ENCODE measurements around the gene SOX11. TPM values are rescaled to one million over a fixed set of nuclear protein-coding genes. Genes with fewer than 3 reads are reported as not detected.

The SOX11 gene
- total RNA-seq, 1 experiment from 2014 or later, result 0.02 TPM

DNA sequence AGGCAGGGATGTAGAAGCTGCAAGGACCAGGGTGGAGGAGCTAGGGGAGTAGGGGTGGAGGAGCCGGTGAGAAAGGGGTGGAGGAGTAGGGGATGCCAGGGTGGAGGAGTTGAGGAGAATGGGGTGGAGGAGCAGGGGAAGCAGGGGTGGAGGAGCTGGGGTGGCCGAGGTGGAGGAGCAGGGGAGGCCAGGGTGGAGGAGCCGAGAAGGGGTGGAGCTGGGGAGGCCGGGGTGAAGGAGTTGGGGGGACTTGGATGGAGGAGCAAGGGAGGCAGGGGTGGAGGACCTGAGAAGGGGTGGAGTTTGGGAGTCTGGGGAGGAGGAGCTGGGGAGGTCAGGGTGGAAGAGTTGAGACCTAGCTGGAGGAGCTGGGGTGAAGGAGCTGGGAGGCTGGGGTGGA lies 13.3 kb downstream of the SOX11 start:
- BruUV-seq (replicated peaks), result no TSS peak
- no peaks in the 10 kb centered on the region for H4K20me1 ChIP-seq (ENCODE audit: insufficient read depth)
- RAD21 ChIA-PET (ENCODE audit: low non-redundant PET in 1 of 2, low total read pairs in 2 of 2, uncharacterized antibody in 2 of 2, unreplicated experiment in 2 of 2), result no interaction called here
- no peaks in the 10 kb centered on the region for H3K27me3 ChIP-seq (ENCODE audit: insufficient read depth, low read length)
- peaks cover 10 to 22% of the 10 kb centered on the region in 2 experiments; a peak in 2 of 4 replicates for H3K9me3 ChIP-seq (ENCODE audit: control insufficient read depth in 1 of 2, insufficient read depth in 1 of 2, low read depth in 1 of 2, low read length in 2 of 2)
- no peak overlapping the region for H2AFZ ChIP-seq (ENCODE audit: low read depth, low read length, poor library complexity, severe bottlenecking)
- intact Hi-C loops (cut with micrococcal nuclease), result no loop called here
- POLR2A ChIA-PET, result no interaction called here
- no peak overlapping the region for H3K9ac ChIP-seq (ENCODE audit: low read length)
- no peaks in the 10 kb centered on the region for H3K4me1 ChIP-seq (ENCODE audit: control insufficient read depth in 1 of 2, insufficient read depth in 2 of 2, low read length in 2 of 2)
- no peak for TF ChIP-seq SRF (IDR thresholded peaks at IDR 0.05; ENCODE audit: low read depth)
- CTCF ChIA-PET, result no interaction called here
- H3K9me2 ChIP-seq (ENCODE audit: insufficient read depth), result no peaks in the 10 kb centered on the region
- no peak for DNase-seq (ENCODE audit: low read depth, low spot score)
- H3K4me2 ChIP-seq (ENCODE audit: low read length), result no peak overlapping the region
- H3K36me3 ChIP-seq (ENCODE audit: control insufficient read depth in 1 of 2, insufficient read depth in 2 of 2, low read length in 2 of 2), result no peaks in the 10 kb centered on the region
- no peak for ATAC-seq
- no peak overlapping the region for H3K4me3 ChIP-seq (replicated peaks in 1 of 2; ENCODE audit: low read depth in 1 of 2, low read length in 2 of 2)
- no peaks in the 10 kb centered on the region for H3K79me2 ChIP-seq (ENCODE audit: insufficient read depth, low read length)
- no peak overlapping the region for H3K27ac ChIP-seq (ENCODE audit: low read depth, low read length)

DNA sequence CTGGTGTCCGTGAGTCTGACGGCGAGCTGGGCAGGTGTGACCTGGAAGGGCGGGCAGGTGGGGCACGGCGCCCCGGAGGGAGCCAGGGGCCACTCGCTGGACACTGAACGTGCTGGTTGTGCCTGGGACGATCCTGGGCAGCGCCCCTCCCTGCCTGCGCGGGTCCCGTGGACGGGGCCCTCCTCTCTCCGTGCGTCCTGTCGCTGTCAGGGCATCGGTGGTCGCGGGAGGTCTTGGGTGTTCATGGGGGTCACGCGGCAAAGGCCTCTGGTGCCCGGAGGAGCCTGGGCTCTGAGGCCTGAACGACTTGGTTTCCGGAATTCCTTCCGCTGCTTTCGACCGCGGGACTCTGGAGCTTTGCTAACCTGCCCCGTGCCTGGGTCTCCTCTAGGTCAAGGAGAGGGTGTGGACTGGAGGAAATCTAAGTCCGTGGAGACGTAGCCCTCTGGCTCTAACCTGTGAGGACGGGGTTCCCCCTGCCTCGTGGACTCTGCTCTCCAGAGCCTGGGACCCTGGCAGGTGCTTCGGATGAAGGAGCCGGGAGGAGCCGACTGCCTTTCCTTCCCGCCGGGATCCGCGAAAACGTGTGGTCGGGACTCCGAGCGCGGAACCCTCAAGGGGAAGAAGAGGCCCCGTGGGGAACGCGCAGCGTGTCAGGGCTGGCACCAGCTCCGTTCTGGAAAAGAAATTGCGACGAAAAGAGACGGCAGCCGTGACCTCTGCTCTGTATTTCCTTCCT lies 14.7 kb downstream of the SOX11 start:
- H3K4me1 ChIP-seq (ENCODE audit: control insufficient read depth in 1 of 2, insufficient read depth in 2 of 2, low read length in 2 of 2), result no peaks in the 10 kb centered on the region
- H3K9ac ChIP-seq (ENCODE audit: low read length), result no peak overlapping the region
- H3K27me3 ChIP-seq (ENCODE audit: insufficient read depth, low read length), result no peaks in the 10 kb centered on the region
- no peak overlapping the region for H2AFZ ChIP-seq (ENCODE audit: low read depth, low read length, poor library complexity, severe bottlenecking)
- H3K36me3 ChIP-seq (ENCODE audit: control insufficient read depth in 1 of 2, insufficient read depth in 2 of 2, low read length in 2 of 2), result no peaks in the 10 kb centered on the region
- TF ChIP-seq, protein P1, sequence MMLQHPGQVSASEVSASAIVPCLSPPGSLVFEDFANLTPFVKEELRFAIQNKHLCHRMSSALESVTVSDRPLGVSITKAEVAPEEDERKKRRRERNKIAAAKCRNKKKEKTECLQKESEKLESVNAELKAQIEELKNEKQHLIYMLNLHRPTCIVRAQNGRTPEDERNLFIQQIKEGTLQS (IDR thresholded peaks at IDR 0.05), result no peak
- TF ChIP-seq, protein P2, sequence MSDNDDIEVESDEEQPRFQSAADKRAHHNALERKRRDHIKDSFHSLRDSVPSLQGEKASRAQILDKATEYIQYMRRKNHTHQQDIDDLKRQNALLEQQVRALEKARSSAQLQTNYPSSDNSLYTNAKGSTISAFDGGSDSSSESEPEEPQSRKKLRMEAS (IDR thresholded peaks at IDR 0.05), result no peak
- TF ChIP-seq ZFX (IDR thresholded peaks at IDR 0.05) (no peak), ELF1 (IDR thresholded peaks at IDR 0.05; ENCODE audit: borderline replicate concordance, low read depth) (no peak), EZH2phosphoT487 (IDR thresholded peaks at IDR 0.05; ENCODE audit: borderline replicate concordance) (no peak), SIN3A (IDR thresholded peaks at IDR 0.05; ENCODE audit: low read depth) (no peak), EZH2 (IDR thresholded peaks at IDR 0.05) (no peak)
- no peaks in the 10 kb centered on the region for H3K9me2 ChIP-seq (ENCODE audit: insufficient read depth)
- H3K9me3 ChIP-seq (ENCODE audit: control insufficient read depth in 1 of 2, insufficient read depth in 1 of 2, low read depth in 1 of 2, low read length in 2 of 2), result peaks cover 5 to 22% of the 10 kb centered on the region in 2 experiments; a peak in 2 of 4 replicates
- intact Hi-C loops (cut with micrococcal nuclease), result no loop called here
- no peak overlapping the region for H3K4me2 ChIP-seq (ENCODE audit: low read length)
- RAD21 ChIA-PET (ENCODE audit: low non-redundant PET in 1 of 2, low total read pairs in 2 of 2, uncharacterized antibody in 2 of 2, unreplicated experiment in 2 of 2), result no interaction called here
- no peak overlapping the region for H3K27ac ChIP-seq (ENCODE audit: low read depth, low read length)
- DNase-seq (ENCODE audit: low read depth, low spot score) (no peak), ATAC-seq (no peak)
- CTCF ChIA-PET, result no interaction called here
- no TSS peak for BruUV-seq (replicated peaks)
- H3K79me2 ChIP-seq (ENCODE audit: insufficient read depth, low read length), result no peaks in the 10 kb centered on the region
- no peak overlapping the region for H3K4me3 ChIP-seq (replicated peaks in 1 of 2; ENCODE audit: low read depth in 1 of 2, low read length in 2 of 2)
- POLR2A ChIA-PET, result no interaction called here
- no peaks in the 10 kb centered on the region for H4K20me1 ChIP-seq (ENCODE audit: insufficient read depth)

Measured in HCT116 (cell line).